Esophagus muscularis mucosa (tissue), 4 donors: ENCODE measurements around the gene SLC16A4.

Source experiments
- EP300 ChIP-seq: sonication (generic); formaldehyde crosslinking; IDR thresholded peaks from one replicate; pipeline ENCODE4 v1.6.1; 2017; ENCODE audit warnings: antibody characterized with exemption
- POLR2A ChIP-seq: fragments of 450-650 bp; IDR thresholded peaks from one replicate; pipeline ENCODE4 v1.6.1; 2017; ENCODE audit warnings: antibody characterized with exemption, moderate library complexity, mild to moderate bottlenecking, low read depth
- POLR2AphosphoS5 ChIP-seq, 2 donors: sonication (generic); formaldehyde crosslinking; IDR thresholded peaks; one replicate each; pipeline ENCODE4 v1.6.1; 2017; ENCODE audit warnings: antibody characterized with exemption in 2 of 2
- TF ChIP-seq, protein P1 (sequence below), 3 experiments: fragments of 200-600 bp in 2 of 3; fragments of 450-650 bp in 1 of 3; sonication (generic) in 2 of 3; IDR thresholded peaks; one replicate each; pipeline ENCODE4 v1.5.1; 2017 to 2019; ENCODE audit warnings: antibody characterized with exemption in 3 of 3, mild to moderate bottlenecking in 2 of 3, moderate library complexity in 1 of 3

DNA sequence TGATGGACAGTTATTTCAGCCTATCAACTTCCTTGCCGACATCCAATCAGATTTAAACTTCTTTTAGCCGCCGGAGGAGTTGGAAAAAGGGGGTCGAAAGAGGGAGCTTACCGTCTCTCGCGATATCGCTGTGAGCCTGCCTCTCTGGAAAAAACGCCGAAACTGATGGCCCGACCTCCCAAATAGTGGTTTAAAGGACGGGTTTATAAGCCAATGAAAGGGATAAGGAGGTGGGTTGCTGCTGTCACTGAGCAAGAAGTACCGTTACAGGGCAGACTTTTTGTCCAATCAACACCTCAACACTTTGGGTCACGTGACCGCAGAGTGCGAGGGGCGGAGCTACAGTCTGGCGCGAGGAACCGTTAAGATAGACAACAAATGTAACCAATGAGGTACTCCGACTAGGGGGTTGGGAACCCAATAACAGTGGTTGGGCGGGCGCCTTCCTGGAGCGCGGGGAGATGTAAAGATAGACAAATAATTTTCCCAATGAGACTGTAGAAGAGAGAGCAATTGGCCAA lies 51.9 kb downstream of the SLC16A4 start, which contains the start of gene RBM15:
- TF ChIP-seq, protein P1, sequence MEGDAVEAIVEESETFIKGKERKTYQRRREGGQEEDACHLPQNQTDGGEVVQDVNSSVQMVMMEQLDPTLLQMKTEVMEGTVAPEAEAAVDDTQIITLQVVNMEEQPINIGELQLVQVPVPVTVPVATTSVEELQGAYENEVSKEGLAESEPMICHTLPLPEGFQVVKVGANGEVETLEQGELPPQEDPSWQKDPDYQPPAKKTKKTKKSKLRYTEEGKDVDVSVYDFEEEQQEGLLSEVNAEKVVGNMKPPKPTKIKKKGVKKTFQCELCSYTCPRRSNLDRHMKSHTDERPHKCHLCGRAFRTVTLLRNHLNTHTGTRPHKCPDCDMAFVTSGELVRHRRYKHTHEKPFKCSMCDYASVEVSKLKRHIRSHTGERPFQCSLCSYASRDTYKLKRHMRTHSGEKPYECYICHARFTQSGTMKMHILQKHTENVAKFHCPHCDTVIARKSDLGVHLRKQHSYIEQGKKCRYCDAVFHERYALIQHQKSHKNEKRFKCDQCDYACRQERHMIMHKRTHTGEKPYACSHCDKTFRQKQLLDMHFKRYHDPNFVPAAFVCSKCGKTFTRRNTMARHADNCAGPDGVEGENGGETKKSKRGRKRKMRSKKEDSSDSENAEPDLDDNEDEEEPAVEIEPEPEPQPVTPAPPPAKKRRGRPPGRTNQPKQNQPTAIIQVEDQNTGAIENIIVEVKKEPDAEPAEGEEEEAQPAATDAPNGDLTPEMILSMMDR (IDR thresholded peaks at IDR 0.05), result no peak
- TF ChIP-seq POLR2A (no peak), POLR2AphosphoS5 (IDR thresholded peaks at IDR 0.05) (no peak), EP300 (no peak)
